Measurements from ENCODE around the gene VPS41.

The VPS41 gene

DNA sequence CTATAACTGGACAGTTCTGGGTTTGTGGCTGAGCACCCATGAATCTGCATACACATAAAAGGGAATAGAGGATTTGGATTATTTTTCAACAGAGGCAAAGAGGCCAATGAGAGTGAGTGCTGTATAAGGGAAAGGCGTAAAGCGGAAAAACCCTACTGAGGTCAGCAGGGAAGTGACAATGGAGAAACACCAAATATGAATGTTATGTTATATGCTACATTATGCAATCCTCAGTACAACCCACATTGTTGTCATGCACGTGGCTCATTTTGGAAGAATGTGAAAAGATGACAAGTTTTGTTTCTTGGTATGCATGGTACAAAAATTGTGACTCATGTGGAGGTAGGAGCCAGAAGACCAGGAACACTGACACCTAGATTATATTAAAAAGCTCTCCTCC, 164.2 kb downstream of the VPS41 start:
- no peak for DNase-seq (ENCODE audit: extremely low read depth in 1 of 2, low read depth in 1 of 2)

DNA sequence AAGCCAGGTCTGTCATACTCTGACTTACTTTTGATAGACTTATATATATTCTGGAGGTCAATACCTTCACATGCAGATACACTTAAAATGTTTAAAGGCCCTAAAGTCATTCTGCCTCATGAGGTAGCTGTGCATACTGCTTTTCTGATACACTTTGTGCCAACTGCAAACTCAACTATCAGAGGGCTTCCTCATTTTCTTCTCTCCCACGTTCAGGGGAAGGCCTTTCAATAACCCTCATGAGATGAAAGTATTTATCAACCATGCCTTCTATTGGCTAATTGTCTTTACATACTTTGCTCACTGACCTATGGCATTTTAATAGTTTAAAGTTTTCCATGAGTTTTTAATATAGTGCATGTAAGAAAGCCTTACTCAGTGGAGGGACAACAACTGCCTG, 165.1 kb downstream of the VPS41 start:
- no peak for DNase-seq (ENCODE audit: extremely low read depth in 1 of 2, low read depth in 1 of 2)

DNA sequence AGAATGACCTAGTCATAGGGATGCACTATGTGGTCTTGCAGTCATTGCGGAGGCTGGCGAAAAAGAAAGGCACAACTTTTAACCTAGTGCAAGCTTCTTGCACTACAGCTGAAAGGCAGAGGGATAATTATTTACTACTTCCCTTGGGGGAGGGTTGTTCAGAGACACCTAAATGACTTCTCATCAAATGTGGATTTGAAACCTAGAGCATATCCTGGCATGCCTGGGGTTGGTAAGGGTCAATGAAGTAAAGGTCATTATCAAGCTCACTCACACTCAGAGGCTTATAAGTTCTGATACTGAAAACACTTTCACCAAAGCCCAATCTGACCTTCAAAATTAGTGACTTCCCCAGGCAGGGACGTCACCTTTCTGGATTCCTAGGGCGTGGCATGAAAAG, 168.9 kb downstream of the VPS41 start:
- no peak for DNase-seq (ENCODE audit: extremely low read depth in 1 of 2, low read depth in 1 of 2)

DNA sequence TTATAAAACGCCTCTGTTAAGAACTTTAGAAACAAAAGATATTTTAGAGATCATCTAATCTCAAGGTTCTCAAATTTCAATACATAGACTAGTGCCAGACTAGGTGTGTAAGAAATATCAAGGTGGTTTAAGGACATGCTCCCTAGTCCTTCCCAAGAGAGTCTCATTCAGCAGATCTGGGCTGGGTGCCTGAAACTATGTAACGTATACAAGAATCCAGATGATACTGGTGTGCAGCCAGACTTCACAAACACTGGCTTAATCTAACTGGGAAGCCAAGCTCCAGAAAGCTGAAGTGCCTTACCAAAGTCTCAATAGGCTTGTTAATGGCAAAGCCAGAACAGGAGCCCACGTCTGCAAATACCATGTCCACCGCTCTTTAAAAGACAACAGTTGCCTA, 172.9 kb downstream of the VPS41 start:
- no peak for DNase-seq (ENCODE audit: extremely low read depth in 1 of 2, low read depth in 1 of 2)

DNA sequence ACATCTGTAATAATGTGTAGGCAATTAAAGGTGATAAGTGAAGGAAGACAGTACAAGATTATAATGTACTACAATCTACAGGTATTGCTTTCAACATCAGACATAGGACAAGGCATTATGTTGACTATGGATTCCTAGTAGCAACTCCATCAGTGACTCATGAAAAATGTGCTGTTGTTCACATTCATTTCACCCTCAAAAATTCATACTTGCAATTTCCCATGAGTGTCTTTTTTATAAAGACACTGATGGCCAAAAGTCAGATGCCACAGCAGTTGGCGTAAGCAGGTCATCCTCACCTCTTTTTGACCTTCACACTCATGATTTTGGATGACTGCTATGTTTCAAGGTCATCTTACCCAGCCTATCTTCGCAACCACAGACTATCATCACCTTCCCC, 177.8 kb downstream of the VPS41 start:
- no peak for DNase-seq (ENCODE audit: extremely low read depth in 1 of 2, low read depth in 1 of 2)

DNA sequence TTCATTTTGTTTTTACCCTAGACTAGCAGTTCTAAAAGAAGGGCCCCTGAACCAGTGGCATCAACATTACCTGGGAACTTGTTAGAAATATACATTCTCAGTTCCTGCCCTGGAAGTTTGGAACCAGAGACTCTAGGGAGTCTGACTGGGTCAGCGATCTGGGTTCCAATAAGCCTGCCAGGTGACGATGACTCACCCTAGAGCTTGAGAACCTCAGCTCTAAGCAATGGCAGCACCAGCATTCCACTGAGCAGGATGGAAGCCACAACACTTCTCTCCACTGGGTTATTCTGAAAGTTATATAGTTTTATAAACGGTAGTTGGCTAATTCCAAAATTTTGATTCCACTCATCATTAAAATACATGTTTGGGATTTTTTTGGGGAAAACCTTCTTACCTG, 180.8 kb downstream of the VPS41 start:
- no peak for DNase-seq (ENCODE audit: extremely low read depth in 1 of 2, low read depth in 1 of 2)

DNA sequence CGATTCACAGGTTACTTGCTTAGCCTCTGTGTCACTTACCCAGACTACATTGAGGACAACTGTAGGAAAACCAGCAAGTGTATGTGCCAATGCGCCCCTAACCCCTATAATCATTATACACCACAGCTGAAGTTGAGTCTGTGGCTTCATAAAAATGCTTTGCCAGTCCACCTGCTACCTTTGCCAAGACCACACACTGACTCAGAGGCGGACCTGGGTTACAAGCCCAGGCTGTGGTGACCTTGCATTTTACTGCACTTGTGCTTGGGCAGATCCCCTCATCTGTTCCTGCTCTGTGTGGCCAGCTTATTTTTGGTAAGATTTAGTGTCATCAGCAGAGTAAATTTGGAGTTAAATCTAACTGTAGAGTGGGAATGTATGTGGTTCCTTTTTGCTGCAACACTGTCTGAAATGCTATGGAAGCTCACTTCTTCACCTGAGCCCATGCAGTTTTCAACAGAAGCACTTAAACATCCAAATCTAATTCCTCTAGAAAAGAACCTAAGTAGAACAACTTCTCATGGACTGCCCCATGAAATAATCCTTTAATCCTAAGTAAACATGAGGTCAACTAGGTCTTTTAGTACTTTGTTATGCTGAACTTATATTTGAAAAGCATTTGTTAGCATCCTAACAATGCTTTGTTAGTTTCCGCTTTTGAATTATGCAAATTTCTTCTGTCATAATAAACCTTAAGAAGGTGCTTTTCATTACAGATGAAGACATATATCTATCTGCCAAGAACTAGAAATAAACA, 181.6 kb downstream of the VPS41 start:
- no peak for DNase-seq (ENCODE audit: extremely low read depth in 1 of 2, low read depth in 1 of 2)

DNA sequence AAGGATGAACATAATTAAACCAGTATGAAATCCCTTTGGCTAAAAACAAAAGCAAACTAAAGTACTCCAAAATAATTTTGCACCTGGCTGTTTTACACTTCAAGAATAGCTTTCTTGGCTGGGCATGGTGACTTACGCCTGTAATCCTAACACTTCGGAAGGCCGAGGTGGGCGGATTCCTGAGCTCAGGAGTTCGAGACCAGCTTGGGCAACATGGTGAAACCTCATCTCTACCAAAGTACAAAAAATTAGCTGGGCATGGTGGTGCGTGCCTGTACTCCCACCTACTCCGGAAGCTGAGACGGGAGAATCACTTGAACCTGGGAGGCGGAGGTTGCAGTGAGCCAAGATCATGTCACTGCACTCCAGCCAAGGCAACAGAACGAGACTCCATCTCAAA, 185.7 kb downstream of the VPS41 start:
- DNase-seq (ENCODE audit: extremely low read depth in 1 of 2, low read depth in 1 of 2) = no peak

DNA sequence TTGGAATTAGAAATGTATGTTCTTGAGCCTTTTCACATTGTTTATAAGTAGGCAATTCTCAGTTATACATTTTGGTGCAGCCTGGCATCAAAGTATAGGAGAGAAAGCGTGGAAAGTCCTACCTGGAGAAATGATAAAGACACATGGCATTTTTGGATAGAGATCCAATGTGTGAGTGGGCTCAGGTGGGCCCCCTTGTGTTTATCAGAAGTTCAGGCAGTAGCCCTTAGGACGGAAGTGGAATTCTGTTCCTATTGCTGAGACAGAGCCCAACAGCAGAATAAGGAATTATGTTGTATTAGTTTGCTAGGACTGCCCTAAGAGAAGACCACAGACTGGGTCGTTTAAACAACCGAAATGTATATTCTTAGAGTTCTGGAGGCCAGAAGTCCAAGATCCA, 192.6 kb downstream of the VPS41 start:
- DNase-seq (ENCODE audit: extremely low read depth in 1 of 2, low read depth in 1 of 2) = no peak

DNA sequence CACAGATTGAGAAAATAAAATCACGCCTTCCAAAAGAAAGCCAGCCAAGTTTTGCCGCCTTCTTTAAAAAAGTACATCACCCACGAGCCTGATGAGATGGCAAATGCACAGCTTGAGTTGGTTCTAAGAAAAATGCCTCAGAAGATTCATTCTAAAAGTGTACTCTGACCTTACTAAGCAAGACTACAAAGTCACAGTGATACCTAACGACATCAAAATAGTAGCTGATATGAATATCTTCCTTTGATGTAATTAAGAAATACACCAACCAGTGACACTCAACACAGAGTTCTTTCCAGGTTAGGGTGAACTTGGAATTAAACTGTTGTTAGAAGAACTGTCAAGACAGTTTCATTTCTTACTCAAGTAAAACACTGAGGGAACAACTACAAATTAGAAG, 199.9 kb downstream of the VPS41 start:
- DNase-seq (ENCODE audit: extremely low read depth in 1 of 2, low read depth in 1 of 2) = no peak

DNA sequence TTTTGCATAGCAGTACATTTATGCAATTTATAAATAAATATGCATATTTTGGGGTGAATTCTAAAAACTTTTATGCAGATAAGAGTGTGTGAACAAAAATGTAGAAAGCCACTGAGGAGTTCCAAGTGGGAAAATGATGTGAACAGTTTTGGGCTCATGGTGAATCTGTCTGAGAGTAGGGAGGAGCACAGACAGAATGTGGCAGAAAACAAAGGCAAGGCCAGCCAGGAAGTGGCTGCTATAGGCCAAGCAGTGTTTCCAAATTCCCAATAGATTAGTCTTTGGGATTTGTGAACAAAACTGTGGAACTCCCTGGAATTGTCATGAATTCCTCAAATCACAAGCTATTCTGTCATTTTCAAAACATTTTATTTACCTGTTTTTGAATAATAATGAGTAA, 204.2 kb downstream of the VPS41 start:
- no peak for DNase-seq (ENCODE audit: extremely low read depth in 1 of 2, low read depth in 1 of 2)

DNA sequence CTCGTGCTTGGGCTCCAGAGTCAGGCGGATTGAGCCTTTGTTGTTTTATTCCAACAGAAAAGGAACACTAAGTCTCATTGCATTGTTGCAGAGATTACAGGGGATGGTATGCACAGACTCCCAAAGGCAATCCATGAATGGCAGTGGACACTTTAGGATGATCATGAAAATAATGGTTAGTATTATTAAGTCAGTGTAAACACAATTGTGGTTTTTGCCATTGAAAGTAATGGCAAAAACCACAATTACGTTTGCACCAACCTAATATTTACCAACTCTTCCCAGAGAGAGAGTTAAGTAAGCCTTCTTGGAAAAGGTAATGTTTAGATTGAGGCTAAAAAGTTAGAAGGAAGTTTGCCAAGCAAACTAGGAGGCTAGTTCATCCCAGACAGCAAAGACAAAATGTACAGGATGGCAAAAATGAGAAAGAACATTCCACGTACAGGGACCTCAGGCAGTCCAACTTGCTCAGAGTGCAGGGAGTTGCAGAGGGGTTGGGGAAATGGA, 204.9 kb downstream of the VPS41 start:
- no peak for DNase-seq (ENCODE audit: extremely low read depth in 1 of 2, low read depth in 1 of 2)

DNA sequence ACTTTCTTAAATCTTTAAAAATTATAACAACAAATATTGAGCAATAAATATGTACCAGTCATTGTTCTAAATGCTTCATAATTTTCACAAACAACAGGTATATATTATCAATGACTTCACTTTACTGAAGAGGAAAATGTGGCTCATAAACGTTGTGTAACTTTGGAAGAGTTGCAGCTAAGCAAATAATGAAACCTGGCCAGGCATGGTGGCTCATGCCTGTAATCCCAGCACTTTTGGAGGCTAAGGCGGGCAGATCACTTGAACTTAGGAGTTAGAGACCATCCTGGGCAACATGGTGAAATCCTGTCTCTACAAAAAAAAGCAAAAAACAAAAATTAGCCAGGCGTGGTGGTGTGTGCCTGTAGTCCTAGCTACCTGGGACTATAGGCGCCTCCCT, 205.9 kb downstream of the VPS41 start:
- no peak for DNase-seq (ENCODE audit: extremely low read depth in 1 of 2, low read depth in 1 of 2)

DNA sequence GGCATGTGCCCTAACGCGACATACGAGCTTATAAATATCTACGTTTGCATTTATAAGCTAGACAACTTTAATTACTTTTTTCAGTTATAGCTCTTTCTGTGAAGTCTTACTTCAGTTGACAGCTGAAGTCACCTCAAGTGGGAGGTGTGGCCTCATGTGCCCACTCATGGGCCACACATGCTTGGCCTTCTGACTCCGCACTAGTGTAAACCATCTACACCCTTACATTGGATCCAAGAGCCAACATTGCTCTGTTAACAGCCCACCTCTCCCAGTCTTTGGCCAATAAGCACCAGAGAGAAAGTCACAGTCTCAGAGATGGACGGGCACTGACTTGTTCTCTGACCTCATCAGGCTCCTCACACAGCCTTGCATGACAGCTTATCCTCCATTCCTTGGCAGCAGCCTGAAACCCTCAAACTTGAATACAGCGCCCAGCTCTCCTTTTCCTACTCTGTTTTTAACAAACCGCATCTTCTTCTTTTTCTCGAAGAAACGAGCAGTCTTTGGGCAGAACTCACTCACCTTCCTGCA, 206.9 kb downstream of the VPS41 start:
- DNase-seq (ENCODE audit: extremely low read depth in 1 of 2, low read depth in 1 of 2) = no peak

DNA sequence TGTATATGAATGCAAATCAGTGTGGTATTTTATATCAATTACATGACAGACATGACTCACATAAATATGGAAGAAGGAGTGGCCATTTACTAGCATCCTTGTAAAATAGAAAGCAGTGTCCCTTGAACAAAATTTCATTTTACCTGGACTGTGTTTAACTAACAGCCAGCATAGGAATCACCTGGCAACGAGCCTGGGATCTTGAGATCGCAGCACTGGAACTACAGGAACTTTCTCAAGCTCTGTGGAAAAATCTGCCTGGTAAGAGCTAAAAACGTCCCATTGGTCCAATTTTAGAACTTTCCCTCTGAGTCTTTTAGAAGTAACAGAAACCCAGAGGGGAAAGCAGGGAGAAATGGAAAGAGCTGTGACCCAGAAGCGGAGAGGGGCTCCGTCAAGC, 208.9 kb downstream of the VPS41 start:
- DNase-seq (ENCODE audit: extremely low read depth in 1 of 2, low read depth in 1 of 2) = no peak

DNA sequence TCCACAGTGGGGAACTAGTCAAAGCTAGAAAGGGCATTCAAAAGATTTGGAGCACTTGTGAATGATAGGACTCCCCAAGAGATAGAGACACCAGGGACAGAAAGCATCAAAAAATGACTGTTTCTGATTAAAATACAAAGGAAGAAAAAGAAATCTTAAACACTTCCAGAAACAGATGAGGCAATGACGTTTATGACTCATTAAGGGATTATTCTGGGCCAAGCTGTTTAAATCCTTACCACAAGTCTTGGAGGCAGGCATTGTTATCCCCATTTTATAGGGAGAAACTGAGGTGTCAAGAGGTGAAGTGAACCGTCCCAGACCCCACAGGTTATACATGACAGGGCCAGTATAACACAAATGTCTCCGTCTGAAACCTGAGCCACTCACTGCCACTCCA, 209.5 kb downstream of the VPS41 start:
- DNase-seq (ENCODE audit: extremely low read depth in 1 of 2, low read depth in 1 of 2) = no peak

DNA sequence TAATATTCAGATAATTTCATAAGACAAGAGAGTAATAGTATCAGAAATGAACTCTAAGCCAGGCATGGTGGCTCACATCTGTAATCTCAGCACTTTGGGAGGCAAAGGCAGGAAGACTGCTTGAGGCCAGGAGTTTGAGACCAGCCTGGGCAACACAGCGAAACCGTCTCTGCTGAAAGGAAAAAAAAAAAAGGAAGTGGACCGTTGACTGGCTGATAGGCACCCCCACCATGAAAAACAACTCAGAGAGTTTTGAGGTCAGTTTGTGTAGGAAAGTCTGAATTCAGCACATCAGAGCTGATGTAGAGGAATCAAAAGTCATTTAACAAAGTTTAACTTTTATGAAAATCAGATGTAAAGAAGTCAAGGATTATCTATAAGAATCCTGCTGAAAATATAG, 214.7 kb downstream of the VPS41 start:
- no peak for DNase-seq (ENCODE audit: extremely low read depth in 1 of 2, low read depth in 1 of 2)

DNA sequence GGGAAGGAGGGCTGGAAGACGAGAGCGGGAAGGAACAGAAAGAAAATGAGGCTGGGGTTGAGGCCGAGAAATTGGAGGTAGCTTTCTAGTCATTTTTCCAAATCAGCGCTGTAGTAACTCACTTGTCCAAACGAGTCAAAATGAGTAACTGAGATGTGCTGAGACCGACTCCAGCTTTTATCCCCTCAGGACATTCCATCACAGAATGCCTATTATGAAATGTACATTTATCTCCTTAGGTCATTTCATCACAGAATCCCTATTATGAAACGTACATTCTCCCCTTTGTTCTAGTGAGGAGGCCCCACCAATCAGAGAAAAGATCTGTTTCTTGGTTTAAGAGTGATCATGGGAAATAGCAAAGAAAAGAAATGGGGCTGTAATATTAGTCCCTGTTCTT, 222.1 kb downstream of the VPS41 start:
- DNase-seq (ENCODE audit: extremely low read depth in 1 of 2, low read depth in 1 of 2) = no peak

DNA sequence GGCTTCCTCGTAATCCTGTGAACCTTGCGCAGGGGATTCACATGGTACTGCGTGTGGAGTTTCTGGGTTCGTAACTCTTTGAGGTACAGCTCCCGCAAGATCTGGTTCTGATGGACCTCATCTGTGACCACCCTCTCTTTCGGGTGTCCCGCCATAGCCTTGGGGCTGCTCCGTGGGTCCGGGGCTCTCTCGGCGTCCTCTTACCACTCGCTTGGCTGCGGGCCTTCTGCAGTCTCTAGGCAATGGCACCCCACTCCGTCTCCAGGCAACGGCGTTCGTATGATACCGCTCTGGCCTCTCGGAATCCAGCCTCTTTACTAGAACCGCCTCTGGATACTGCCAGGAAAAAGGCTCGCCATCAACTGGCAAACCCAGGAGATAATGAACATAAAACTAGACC, 223.1 kb downstream of the VPS41 start:
- DNase-seq (ENCODE audit: extremely low read depth in 1 of 2, low read depth in 1 of 2) = no peak

DNA sequence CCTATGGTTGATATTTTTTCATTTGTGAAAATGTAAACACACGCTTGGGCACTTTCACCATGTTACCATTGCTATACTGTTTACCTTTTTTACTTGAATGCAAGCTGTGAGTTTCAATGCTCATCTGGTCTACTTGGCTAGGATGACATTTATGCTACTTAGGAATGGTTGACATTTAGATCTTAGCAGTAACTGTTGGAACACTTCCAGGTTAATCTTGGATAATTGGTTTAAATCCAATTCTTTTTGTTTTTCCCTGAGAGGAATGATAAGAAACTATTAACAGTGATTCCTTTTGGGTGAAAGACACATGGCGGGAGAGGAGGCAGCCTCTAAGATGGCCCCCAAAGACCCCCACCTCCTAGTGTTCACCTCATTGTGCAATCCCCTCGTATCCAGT, 226.4 kb downstream of the VPS41 start:
- DNase-seq (ENCODE audit: extremely low read depth in 1 of 2, low read depth in 1 of 2) = no peak

DNA sequence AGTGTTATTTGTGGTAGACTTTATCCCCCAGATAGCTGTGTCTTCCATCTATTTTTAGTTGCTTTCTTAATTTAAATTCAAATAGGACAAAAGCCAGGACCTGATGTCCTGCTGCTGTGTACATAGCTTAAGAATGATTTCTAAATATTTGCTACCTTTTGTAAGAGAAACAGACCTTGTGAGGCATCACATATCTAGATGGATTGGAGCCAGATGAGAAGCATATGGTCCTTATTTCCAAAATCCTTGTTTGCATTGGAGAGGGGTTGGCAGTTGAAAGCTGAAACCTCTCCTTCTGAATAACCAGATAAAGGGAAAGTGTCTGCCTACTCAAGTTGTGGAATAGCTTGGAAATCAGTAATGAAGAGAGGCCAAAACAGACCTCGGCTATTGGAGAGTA, 227.1 kb downstream of the VPS41 start:
- no peak for DNase-seq (ENCODE audit: extremely low read depth in 1 of 2, low read depth in 1 of 2)

DNA sequence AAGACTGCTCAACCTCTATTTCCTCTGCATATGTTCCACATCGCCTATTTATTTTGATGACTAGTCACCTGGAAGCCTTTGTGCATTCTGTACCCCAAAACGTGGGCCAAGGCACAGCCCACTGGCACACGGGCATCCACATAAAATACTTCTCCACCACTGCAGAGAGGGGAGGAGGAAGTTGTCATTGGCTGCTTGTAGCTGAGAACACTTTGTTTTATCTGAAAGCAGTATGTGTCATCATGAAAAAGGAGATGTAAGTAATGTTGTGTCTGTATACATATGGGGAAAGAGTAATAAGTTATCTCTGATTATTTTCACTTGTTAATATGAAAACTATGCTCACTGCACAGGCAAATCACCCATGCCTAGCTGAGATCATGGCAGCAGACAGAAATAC, 229.6 kb downstream of the VPS41 start:
- DNase-seq (ENCODE audit: extremely low read depth in 1 of 2, low read depth in 1 of 2) = no peak

DNA sequence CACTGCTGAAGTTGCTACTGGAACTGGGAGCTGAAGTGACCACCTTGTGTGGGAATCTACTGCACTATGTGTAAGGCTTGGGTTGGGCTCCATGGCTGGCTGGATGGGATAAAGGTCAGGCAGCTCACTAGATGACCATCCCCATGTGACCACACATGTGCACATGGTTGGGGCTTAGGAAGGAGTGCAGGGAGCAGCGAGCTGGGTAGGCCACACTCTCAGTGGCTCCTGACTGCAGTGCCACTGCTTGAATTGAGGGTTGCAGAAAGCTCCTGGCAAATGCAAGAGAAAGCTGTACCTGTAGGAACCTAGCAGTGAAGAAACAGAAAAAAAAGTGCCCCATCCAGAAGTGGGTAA, 230.3 kb downstream of the VPS41 start:
- DNase-seq (ENCODE audit: extremely low read depth in 1 of 2, low read depth in 1 of 2) = no peak

All from stimulated activated CD8-positive, alpha-beta memory T cell treated with anti-CD3 and anti-CD28 coated beads, Interleukin-7, amount 100 ng/mL, for 48 hours (primary cell).